Measurements from ENCODE around the gene UBA1.

DNA sequence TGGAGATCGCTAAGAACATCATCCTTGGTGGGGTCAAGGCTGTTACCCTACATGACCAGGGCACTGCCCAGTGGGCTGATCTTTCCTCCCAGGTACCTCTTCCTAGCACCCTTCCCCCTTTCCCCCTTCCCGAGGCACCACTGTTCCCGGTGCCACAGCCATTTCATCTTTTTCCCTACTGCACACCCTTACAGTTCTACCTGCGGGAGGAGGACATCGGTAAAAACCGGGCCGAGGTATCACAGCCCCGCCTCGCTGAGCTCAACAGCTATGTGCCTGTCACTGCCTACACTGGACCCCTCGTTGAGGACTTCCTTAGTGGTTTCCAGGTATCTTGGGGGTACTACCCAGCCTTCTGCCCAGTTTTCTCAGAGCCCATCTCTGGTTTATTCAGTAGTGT, 5.7 kb downstream of the UBA1 start:
- TF ChIP-seq CTCF (IDR thresholded peaks at IDR 0.05 in 2 of 3, conservative IDR thresholded peaks at IDR 0.05 in 1 of 3; ENCODE audit: borderline replicate concordance in 1 of 3, insufficient read depth in 1 of 3, low read depth in 2 of 3, low read length in 2 of 3) = no peak
- no peak for TF ChIP-seq EZH2phosphoT487 (IDR thresholded peaks at IDR 0.05; ENCODE audit: borderline replicate concordance)
- no peak for TF ChIP-seq POLR2A (IDR thresholded peaks at IDR 0.05; ENCODE audit: borderline replicate concordance, extremely low read depth, insufficient read depth, insufficient read length)
- no peak for TF ChIP-seq POLR2AphosphoS5 (IDR thresholded peaks at IDR 0.05; ENCODE audit: low read depth, low read length)
- no peak for TF ChIP-seq REST (IDR thresholded peaks at IDR 0.05; ENCODE audit: low read depth)
- TF ChIP-seq CBX3 (IDR thresholded peaks at IDR 0.05; ENCODE audit: low read depth) = no peak
- TF ChIP-seq YY1 (IDR thresholded peaks at IDR 0.05; ENCODE audit: extremely low read depth, insufficient replicate concordance, low read depth, low read length) = no peak
